Left colon (tissue), 2 donors: Measurements from ENCODE around the gene CAD. TPM values are rescaled to one million over a fixed set of nuclear protein-coding genes. Genes with fewer than 3 reads are reported as not detected.
"Not testable (repeated sequence)": the region's sequence is repeated elsewhere in the genome, so short reads cannot be mapped to it uniquely, and the experiment has no call there.

Experiments used
- ATAC-seq: fragments of 200-7000 bp; cut with Tn5 transposase; one replicate; pipeline ENCODE4 v1.9.1; 2020; ENCODE audit warnings: mild to moderate bottlenecking, moderate library complexity
- DNase-seq, 2 donors: peaks; one replicate each; pipeline ENCODE4 v3.0.0-alpha.2; 2020
- intact Hi-C, 2 donors: fragments of 100-400 bp; cut with DNase I in 1 of 2; cut with micrococcal nuclease in 1 of 2; formaldehyde crosslinking; loops; one replicate each; pipeline versions ENCODE4 v1.11.2 to v1.14.0; 2022; cut with DNase I, micrococcal nuclease
- long read RNA-seq: library from polyadenylated mRNA; unstranded; transcript quantifications from one replicate; pipeline ENCODE4 v2.0.0, GENCODE V29; 2021
- total RNA-seq, 2 donors: library from RNA; stranded (reverse); fragmentation: NEBNext Ultra II Directional; extraction: Animal tissue kit (Norgen Biotek cat#: 25700); gene quantifications; one replicate each; pipeline ENCODE4 v1.2.1, GENCODE V29; 2021
- donor health status: DM: no; HTN: no; CAD: no.
- donor health status: DM: yes; HTN: yes; CAD: no.

CAD gene
- total RNA-seq = 10 to 100 TPM; 13.9 to 23.7 TPM
- long read RNA-seq, partial matches to known transcripts = 1 of 2 reads
- long read RNA-seq, other reads (novel, unspliced or antisense) = 1 of 2 reads

GRCh38 chr2:27217173-27218121 lies at the start of gene CAD:
Gene CAD, plus strand, starts transcription at chr2:27217369. Its CDS starts 183 bp downstream, at chr2:27217552.
- peak; percentile 92 for ATAC-seq
- DNase-seq = peak; percentile 84 to 93
- intact Hi-C loops = no loop called here

GRCh38 chr2:27170581-27171337 lies 46.4 kb upstream of the CAD start:
- ATAC-seq = peak; percentile 86
- intact Hi-C loops = no loop called here
- DNase-seq = no peak

- DNase-seq (no peak), ATAC-seq (peak; percentile 54)
- intact Hi-C loops = no loop called here
Observed at GRCh38 chr2:27171351-27171848, 45.8 kb upstream of the CAD start.

GRCh38 chr2:27174638-27175037 lies 42.5 kb upstream of the CAD start:
- ATAC-seq (no peak), DNase-seq (no peak)
- intact Hi-C loops = no loop called here

- no peak for ATAC-seq
- intact Hi-C loops = no loop called here
- DNase-seq = no peak
Observed at GRCh38 chr2:27175330-27175729, 41.8 kb upstream of the CAD start.

GRCh38 chr2:27175781-27176180 lies 41.4 kb upstream of the CAD start:
- DNase-seq, intact Hi-C loops, ATAC-seq: not testable (repeated sequence)

- ATAC-seq (peak; percentile 76), DNase-seq (no peak)
- intact Hi-C loops = no loop called here
Observed at GRCh38 chr2:27177441-27178351, 39.5 kb upstream of the CAD start.

- no peak for DNase-seq
- no peak for ATAC-seq
- intact Hi-C loops = no loop called here
Observed at GRCh38 chr2:27178469-27178868, 38.7 kb upstream of the CAD start.

GRCh38 chr2:27179344-27180000 lies 37.7 kb upstream of the CAD start:
- intact Hi-C loops = no loop called here
- ATAC-seq (no peak), DNase-seq (no peak)

- intact Hi-C loops = no loop called here
- no peak for DNase-seq
- ATAC-seq = no peak
Observed at GRCh38 chr2:27182346-27182745, 34.8 kb upstream of the CAD start.

GRCh38 chr2:27184115-27184514 lies 33.1 kb upstream of the CAD start:
- intact Hi-C loops = no loop called here
- DNase-seq (no peak), ATAC-seq (no peak)

GRCh38 chr2:27185331-27186026 lies 31.7 kb upstream of the CAD start:
- peak; percentile 62 for ATAC-seq
- DNase-seq = peak in 1 of 2 donors; percentile 20
- intact Hi-C loops = no loop called here

- no peak for ATAC-seq
- no peak for DNase-seq
- intact Hi-C loops = no loop called here
Observed at GRCh38 chr2:27186613-27187345, 30.4 kb upstream of the CAD start.

- no peak for ATAC-seq
- intact Hi-C loops = loop anchor here in 1 of 2 donors (10.0 kb wide), 1 partner anchor 95 kb away; no protein-coding TSS in a partner anchor
- DNase-seq = no peak
Observed at GRCh38 chr2:27189989-27190388, 27.2 kb upstream of the CAD start.

GRCh38 chr2:27191070-27191829 lies 25.9 kb upstream of the CAD start:
- peak in 1 of 2 donors; percentile 41 for DNase-seq
- peak; percentile 58 for ATAC-seq
- intact Hi-C loops = loop anchor here in 1 of 2 donors (10.0 kb wide), 1 partner anchor 96 kb away; no protein-coding TSS in a partner anchor
